HG03108 (cell line): ENCODE results near the gene RTP3.
"Not testable (repeated sequence)": the region's sequence is repeated elsewhere in the genome, so short reads cannot be mapped to it uniquely, and the experiment has no call there.

Experiments used
- ATAC-seq: cut with Tn5 transposase; IDR thresholded peaks from one replicate; pipeline ENCODE4 v1.9.1; 2021; ENCODE audit warnings: moderate library complexity; ENCODE audit not compliant: unreplicated experiment

RTP3 gene

DNA sequence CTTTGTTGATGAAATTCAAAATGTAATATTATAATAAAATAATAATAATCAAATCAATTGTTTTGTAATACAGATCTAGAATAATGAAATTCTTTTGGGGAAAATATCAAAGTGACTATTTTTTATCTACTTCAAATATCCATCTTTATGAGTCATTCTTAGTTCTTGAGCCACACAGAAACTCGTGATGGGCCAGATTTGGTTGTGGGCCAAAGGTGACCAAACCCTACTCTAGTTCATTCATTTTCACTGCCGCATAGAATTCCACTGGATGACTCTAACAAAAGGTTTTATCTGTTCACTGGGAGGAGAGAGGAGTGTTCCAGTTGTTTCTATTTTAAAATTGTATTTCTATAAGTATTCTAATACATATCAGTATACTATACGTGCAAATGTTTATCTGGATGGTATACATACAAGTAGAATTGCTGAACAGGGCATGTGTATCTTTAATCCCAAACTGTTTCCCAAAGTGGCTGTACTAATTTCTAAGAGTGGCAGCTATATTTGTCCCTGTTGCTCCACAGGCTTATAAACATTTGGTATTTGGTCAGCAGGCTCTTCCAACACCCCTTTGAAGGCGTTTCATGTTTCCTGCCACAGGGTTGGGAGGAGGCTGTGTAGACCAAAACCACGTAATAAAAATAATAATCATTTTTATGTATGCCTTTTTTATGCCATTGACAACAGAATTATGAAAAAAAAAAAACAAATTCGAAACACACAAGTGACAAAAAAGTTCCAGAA lies 7.3 kb upstream of the RTP3 start:
- no peak for ATAC-seq

DNA sequence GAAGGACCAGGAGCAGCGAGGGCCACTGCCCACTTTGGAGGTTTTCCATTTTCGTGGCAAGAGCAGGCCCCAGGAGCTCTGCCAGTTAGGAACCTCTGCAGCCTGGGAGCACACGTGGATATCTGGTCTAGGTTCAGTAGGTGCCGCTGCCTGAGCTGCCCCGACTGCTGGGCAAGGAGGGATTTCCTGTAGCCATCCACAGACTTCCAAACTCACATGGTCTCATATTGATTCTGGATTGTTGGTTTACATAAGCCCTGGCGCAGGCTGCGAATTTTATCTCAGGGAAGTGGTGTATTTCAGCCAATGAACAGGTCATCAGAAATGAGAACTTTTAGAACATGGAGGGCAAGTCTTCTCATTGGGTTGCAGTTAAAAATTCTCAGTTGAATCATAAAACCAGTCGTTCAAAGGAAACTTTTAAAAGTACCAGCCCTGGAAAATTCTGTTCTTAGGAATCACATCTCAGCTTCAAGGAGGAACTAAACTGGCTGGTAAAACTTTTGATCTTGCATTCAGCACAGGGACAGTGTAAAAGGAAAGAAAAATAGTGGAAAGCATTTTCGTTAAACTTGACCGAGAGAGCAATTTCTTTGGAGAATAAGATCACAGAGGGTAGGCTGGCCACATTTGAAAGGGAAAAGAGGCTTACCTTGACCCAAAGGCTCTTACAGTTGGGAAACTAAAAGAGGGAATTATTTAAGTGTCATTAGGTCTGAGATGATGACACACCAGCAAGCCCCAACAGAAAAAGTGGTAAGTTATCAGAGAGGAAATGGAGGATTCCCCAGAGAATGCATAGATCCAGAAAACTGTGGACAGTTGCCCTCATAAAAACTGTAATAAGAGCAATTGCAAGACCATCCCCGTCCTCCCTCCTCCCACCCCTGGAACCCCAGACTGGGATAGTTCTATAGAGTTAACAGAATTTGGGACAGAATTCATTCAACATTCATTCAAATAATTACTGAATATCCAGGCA lies 6.4 kb upstream of the RTP3 start:
- ATAC-seq, result no peak

DNA sequence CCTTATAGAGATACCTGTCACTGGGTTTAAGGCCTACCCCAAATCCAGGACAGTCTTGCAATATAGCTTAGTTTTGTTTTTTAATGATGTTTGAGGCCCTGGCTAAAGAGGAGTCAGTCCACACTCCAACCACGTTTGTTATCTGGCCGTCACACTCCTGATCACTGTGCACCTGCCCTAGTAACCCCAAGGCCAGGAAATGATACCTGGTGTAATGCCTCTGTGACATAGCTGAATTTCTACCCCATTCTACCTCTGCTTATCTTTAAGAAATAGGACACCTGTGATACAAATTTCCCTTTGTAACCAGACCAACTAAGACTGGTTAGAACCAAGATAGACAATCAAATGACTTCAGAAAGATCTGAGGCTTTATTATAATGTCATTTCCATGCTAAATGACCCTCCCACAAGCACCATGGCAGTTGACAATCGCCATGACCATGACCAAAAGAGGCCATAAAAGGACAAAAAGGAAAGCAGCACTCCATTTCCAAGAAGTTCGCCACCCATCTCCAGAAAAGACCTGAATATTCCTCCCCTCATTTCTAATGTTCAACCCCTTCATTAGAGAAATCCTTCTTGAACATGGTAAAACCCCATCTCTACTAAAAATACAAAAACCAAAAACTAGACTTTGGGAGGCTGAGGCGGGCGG lies 4.8 kb upstream of the RTP3 start:
- ATAC-seq, result no peak

- not testable (repeated sequence) for ATAC-seq
Observed at GRCh38 chr3:46494491-46494890, 3.3 kb upstream of the RTP3 start.

GRCh38 chr3:46495901-46496456 lies 1.8 kb upstream of the RTP3 start:
- no peak for ATAC-seq

DNA sequence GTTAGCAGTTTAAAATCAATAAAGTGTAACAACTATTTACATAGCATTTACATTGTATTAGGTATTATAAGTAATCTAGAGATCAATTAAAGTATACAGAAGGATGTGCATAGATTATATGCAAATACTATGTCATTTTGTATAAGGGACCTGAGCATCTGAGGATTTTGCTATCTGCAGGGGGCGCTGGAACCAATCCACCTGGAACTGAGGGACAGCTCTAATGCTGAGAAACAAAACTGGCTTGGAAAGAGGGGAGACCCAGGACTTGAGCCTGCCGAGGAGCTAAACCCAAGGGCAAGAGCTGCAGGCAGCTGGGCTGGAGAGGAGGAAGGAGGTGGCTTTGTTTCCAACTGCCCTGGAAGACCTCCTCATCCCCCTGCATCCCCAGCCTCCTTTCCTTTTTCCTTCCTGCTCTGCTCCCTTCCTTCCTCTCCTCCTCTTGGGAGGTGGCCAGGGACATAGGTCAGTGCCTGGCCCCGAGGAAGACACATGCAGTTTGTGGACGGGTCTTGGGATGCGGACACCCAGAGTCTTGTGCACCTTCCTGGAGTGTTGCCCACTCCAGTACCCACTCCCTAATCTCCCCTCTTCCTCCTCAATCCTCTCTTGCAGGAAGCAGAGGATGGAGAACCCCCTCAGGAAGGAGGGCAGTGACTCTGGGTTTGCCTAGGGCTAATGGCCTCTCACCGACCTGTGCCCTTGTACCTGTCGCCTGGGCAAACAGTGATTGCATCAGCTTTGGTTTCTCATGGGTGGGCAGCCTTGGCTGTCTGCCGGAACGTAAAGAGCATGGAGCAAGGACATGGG lies 825 bp upstream of the RTP3 start:
- no peak for ATAC-seq

- no peak for ATAC-seq
Observed at GRCh38 chr3:46498916-46499519, 1.2 kb downstream of the RTP3 start.

- peak; percentile 46 for ATAC-seq
Observed at GRCh38 chr3:46500656-46501635, 3.2 kb downstream of the RTP3 start.

DNA sequence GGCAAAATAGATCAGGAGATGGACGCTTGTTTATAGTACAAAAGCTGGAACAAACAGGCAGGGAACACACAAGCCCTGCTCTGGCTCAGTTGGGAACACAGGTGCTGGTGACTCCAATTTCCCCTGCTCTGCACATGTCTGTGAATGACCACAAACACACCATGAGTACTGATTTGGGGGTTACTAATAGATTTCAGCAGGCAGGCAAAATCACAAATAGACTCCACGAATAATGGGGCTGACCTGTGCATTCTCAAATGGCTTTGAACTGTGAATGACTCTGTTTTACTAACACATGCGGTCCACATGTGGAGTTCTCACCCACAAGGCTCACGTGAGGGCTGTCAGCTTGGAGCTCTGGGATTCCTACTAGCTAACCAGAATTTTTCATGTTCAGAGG lies 3.9 kb downstream of the RTP3 start:
- no peak for ATAC-seq

GRCh38 chr3:46503200-46503874 lies 5.6 kb downstream of the RTP3 start:
- ATAC-seq, result no peak

DNA sequence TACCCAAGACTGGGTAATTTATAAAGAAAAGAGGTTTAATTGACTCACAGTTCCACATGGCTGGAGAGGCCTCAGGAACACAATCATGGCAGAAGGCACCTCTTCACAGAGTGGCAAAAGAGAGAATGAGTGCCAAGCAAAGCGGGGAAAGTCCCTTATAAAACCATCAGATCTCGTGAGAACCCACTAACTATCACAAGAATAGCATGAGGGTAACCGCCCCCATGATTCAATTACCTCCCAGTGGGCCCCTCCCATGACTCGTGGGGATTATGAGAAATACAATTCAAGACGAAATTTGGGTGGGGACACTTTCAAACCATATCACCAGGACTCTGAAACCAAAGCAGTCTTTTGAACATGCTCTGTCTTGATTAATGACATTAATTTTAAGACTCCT lies 7.0 kb downstream of the RTP3 start:
- ATAC-seq, result no peak

DNA sequence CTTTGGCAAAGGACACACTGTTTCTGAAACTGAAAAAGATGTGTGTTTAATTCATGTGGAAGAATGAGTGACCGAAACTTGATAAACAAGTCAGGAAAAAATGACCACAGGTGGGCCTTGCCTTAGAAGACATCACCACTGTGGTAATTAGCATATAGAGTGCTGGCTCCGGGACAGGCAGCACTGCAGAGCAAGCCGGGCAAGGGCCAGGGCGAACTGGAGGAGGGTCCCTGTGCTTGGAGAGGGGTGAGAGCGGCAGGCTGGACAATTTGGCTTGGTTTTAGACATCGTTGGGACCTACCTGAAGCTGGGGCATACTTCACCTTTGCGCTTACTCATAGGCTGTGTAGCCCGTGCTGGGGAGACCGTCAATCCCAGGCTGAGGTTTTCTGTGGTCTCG lies 8.2 kb downstream of the RTP3 start:
- ATAC-seq, result no peak

- no peak for ATAC-seq
Observed at GRCh38 chr3:46506526-46506925, 8.8 kb downstream of the RTP3 start.

- ATAC-seq, result no peak
Observed at GRCh38 chr3:46508850-46509591, 11.2 kb downstream of the RTP3 start.

GRCh38 chr3:46509661-46510187 lies 11.9 kb downstream of the RTP3 start:
- no peak for ATAC-seq

DNA sequence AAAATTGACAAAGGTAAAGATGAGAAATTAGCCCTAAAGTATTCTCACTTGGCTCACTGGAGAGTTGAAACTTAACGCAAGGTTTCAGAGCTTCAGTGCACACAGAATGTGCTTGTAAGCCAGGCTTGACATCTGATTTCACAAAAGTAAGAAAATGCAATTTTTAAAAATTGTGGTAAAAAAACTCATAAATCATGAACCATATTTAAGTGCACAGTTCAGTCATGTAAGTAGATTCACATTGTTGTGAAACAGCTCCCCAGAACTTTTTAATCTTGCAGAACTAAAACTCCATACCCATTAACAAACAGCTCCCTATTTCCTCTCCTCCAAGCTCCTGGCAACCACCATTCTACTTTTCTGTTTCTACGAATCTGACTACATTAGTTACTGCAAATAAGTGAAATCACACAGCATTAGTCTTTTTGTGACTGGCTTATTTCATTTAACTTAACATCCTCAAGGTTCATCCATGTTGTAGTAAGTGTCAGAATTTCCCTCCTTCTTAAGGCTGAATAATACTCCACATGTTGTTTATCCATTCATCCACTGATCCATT lies 14.5 kb downstream of the RTP3 start:
- ATAC-seq, result no peak

GRCh38 chr3:46516521-46516920 lies 18.7 kb downstream of the RTP3 start:
- no peak for ATAC-seq
